HG03060 (cell line): ENCODE measurements around the gene KCTD3.

Source experiments
- ATAC-seq: cut with Tn5 transposase; IDR thresholded peaks from one replicate; pipeline ENCODE4 v1.9.1; 2021; ENCODE audit warnings: low read depth, moderate number of reproducible peaks; ENCODE audit not compliant: unreplicated experiment

KCTD3 gene

DNA sequence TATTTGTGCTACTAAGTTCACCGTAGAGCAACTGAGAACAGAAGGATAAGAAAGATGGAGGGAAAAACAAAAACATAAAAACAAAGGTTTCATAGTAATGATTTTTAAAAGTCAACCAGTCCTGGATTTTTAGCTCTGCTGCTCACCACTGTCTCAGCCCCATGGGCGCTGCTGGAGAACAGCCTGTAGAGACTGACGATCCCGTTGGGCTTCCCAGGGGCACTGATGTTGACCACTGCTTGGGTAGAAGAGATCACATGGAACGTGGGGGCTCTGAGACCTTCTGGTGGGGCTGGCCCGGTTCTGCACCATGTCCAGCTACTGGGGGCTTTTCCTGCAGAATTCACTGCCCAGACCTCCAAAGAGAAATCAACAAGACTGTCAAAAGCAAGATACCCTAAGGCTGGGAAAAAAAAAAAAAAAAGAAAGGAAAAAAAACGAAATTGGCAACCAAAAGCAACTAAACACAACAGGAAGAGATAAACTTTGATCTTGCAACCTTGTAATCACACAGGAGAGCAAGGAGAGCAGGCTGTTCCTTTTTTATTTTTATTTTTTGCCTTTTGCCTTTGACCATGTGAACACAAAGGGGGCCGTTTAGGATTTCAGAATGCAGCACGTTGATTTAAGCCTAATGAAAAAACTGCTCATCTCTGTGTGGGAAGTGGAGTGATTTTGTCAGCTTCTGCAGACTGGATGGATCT lies 83.5 kb downstream of the KCTD3 start:
- no peak for ATAC-seq

- ATAC-seq = no peak
Measured at GRCh38 chr1:215651867-215652266, 84.8 kb downstream of the KCTD3 start.

GRCh38 chr1:215652371-215652770 lies 85.3 kb downstream of the KCTD3 start:
- no peak for ATAC-seq

GRCh38 chr1:215657047-215657446 lies 89.9 kb downstream of the KCTD3 start:
- ATAC-seq = no peak

- no peak for ATAC-seq
Measured at GRCh38 chr1:215660259-215660658, 93.2 kb downstream of the KCTD3 start.

DNA sequence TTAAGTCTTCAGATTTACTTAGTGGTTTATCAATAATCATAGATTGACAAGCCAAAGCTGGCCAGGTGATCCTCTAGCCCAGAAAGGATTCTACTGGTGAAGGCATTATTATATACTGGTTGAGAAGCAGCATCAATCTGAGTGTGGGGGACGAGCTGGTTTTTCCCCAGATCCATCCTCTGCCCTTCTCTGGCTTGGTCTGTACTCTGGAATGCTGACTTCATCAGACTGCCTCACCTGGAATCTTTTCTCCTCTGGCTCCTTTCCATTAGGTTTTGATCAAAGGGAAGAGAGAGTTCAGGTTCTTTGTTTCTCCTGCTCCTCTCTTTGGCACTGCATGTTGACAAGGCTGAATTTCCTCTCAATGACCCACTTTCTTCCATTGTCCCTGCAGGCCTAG lies 93.9 kb downstream of the KCTD3 start:
- ATAC-seq = no peak

DNA sequence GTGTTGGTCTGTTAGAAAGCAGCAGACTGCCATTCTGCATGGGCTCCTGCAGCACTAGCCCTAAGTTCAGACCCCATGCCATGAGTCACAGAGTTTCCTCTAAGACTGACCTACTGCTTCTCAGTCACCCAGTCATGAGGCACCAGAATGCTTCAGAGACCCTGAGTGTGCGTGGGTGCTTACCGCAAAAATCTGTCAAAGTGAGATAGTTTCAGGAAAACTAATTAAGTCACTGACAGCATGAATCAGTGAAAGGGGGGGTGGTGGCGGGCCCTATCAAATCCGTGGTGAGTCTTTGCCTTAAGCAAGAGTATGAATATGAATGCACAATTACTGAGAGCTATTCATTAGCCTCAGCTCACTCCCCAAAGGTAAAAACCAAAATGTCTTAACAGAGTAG lies 98.1 kb downstream of the KCTD3 start:
- ATAC-seq = no peak

DNA sequence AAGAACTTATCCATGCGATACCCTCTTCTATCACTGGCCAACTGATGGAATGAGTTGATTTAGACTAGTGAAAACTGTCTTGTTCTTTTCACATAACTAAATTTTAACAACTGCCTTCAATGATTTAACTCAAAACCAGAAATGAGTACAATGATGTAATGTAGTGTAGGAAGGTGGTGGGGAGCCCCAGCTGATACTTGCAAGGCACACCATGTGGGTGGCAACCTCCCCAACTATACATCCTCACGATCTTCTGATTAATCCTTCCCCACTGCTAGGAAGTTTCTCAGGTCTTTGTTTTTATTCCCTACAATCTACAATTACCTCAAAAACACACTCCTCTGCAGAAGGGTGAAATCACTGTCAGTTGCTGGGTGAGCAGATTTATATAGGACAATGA lies 100.7 kb downstream of the KCTD3 start:
- ATAC-seq = no peak

DNA sequence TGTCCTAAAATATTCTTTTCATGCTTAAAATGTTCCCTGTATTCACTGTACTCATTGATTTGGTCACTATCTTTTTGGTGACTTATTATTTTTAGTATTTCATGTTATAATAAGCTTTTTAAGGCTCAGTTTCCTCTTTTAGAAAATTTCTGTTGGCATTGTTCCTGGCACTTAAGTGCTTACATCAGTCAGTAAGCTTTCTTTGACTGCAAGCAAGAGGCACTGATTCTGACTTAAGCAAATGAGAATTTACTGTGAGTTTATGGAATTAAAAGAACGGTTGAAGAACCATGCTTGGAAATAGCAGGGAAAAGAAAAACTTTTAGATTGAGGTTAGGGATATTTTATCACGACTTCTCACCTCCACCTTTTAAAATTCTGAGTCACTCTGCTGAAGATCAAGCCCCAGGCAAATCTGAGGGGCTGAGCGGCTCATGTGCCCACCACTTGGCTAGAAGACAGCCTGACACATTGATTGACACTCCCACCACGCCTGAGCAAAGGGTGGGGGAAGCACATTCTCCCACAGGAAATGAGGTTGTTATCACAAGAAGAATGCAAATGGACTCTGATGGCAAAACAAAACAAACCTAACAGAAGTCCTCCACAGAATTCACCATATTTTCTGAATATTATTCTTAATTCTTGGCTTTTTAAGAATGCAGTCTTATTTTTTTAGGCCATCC lies 102.8 kb downstream of the KCTD3 start:
- no peak for ATAC-seq
